Activated CD4-positive, alpha-beta T cell treated with anti-CD3 and anti-CD28 coated beads, Interleukin-2, amount 10 ng/mL, durations not matched to agents 7 days and 5 days (primary cell): Measurements from ENCODE around the gene SKOR2. TPM values are rescaled to one million over a fixed set of nuclear protein-coding genes. Genes with fewer than 3 reads are reported as not detected.

ENCODE experiments used
- CTCF ChIA-PET: fragments of 350-600 bp; sonication (Branson Sonifier 250); formaldehyde crosslinking; loops from one replicate; lab custom pipeline; 2021; ENCODE audit warnings: antibody characterized with exemption; lab: Charles Lee
- POLR2A ChIA-PET: fragments of 350-600 bp; sonication (Branson Sonifier 250); formaldehyde crosslinking; loops from one replicate; lab custom pipeline; 2021; ENCODE audit warnings: antibody characterized with exemption; lab: Charles Lee
- DNase-seq: peaks from one replicate; pipeline ENCODE4 v3.0.0-alpha.2; 2020
- H3K27ac Mint-ChIP-seq: one replicate; pipeline ENCODE4 v1.8.0; 2021; ENCODE audit warnings: mild to moderate bottlenecking, moderate library complexity, mixed read lengths
- H3K27me3 Mint-ChIP-seq: one replicate; pipeline ENCODE4 v1.8.0; 2021; ENCODE audit warnings: mixed read lengths
- H3K36me3 Mint-ChIP-seq: one replicate; pipeline ENCODE4 v1.8.0; 2021; ENCODE audit warnings: low read depth, mixed read lengths
- H3K4me1 Mint-ChIP-seq: one replicate; pipeline ENCODE4 v1.8.0; 2021; ENCODE audit warnings: mixed read lengths
- H3K4me3 Mint-ChIP-seq: one replicate; pipeline ENCODE4 v1.8.0; 2021; ENCODE audit warnings: mild to moderate bottlenecking, moderate library complexity, mixed read lengths
- H3K9me3 Mint-ChIP-seq: one replicate; pipeline ENCODE4 v1.8.0; 2021; ENCODE audit warnings: mixed read lengths
- total RNA-seq, 2 experiments: library from RNA; stranded (reverse); gene quantifications; one replicate each; pipeline ENCODE4 v1.2.3, GENCODE V29; 2021

The SKOR2 gene, protein sequence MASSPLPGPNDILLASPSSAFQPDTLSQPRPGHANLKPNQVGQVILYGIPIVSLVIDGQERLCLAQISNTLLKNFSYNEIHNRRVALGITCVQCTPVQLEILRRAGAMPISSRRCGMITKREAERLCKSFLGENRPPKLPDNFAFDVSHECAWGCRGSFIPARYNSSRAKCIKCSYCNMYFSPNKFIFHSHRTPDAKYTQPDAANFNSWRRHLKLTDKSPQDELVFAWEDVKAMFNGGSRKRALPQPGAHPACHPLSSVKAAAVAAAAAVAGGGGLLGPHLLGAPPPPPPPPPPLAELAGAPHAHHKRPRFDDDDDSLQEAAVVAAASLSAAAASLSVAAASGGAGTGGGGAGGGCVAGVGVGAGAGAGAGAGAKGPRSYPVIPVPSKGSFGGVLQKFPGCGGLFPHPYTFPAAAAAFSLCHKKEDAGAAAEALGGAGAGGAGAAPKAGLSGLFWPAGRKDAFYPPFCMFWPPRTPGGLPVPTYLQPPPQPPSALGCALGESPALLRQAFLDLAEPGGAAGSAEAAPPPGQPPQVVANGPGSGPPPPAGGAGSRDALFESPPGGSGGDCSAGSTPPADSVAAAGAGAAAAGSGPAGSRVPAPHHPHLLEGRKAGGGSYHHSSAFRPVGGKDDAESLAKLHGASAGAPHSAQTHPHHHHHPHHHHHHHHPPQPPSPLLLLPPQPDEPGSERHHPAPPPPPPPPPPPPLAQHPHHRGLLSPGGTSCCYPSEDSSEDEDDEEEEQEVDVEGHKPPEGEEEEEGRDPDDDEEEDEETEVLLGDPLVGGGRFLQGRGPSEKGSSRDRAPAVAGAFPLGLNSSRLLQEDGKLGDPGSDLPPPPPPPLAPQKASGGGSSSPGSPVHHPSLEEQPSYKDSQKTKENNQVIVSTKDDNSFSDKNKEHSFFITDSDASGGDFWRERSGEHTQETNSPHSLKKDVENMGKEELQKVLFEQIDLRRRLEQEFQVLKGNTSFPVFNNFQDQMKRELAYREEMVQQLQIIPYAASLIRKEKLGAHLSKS
- total RNA-seq = not detected

GRCh38 chr18:47251289-47252120, at the start of gene SKOR2:
Gene SKOR2, minus strand, starts transcription at chr18:47251660. Its CDS starts 2,477 bp downstream, at chr18:47249183.
- Mint-ChIP-seq H3K4me3 (no peak within 1 kb of the TSS), H3K27ac (peak within 1 kb of the TSS; percentile 50), H3K27me3 (peaks cover 73% of the 10 kb centered on the region), H3K9me3 (peaks cover 2% of the 10 kb centered on the region), H3K36me3 (peaks cover 8% of the 10 kb centered on the region), H3K4me1 (peaks cover 2% of the 10 kb centered on the region)
- POLR2A ChIA-PET = no interaction called here
- no peak for DNase-seq
- CTCF ChIA-PET = no interaction called here

- H3K4me3 Mint-ChIP-seq = no peak overlapping the region
These were observed 45.0 kb upstream of the SKOR2 start for GRCh38 chr18:47296462-47296861.

DNA sequence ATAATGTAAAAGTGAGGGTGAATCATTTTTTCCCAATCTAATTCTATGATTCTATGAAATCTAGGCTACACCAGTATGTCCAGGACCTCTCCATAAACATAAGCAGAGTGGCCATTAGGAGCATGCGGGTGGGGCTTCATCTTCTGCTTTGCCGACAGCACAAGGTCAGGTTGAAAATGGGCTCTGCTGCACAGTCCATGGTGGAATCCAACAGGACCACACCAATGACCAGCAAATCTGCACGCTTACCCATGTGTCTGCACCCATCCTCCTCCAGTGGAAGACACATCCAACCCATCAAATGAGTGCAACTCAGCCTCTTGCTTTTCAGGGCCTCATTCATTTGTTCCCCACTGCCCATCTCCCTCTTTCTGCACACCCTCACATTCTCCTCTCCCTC, 43.3 kb upstream of the SKOR2 start:
- DNase-seq = no peak
- no peak overlapping the region for H3K27ac Mint-ChIP-seq
- peaks cover 19% of the 10 kb centered on the region for H3K27me3 Mint-ChIP-seq
- ChIA-PET CTCF (no interaction called here), POLR2A (no interaction called here)
- H3K9me3 Mint-ChIP-seq = no peaks in the 10 kb centered on the region
- H3K4me3 Mint-ChIP-seq = no peak overlapping the region
- H3K36me3 Mint-ChIP-seq = no peaks in the 10 kb centered on the region
- H3K4me1 Mint-ChIP-seq = peaks cover 3% of the 10 kb centered on the region

More at GRCh38 chr18:47296462-47296861, 45.0 kb upstream of the SKOR2 start:
- Mint-ChIP-seq H3K27ac (no peak overlapping the region), H3K36me3 (no peaks in the 10 kb centered on the region), H3K4me1 (peaks cover 3% of the 10 kb centered on the region), H3K27me3 (peaks cover 13% of the 10 kb centered on the region), H3K9me3 (peaks cover 2% of the 10 kb centered on the region)
- ChIA-PET CTCF (no interaction called here), POLR2A (no interaction called here)
- DNase-seq = no peak

DNA sequence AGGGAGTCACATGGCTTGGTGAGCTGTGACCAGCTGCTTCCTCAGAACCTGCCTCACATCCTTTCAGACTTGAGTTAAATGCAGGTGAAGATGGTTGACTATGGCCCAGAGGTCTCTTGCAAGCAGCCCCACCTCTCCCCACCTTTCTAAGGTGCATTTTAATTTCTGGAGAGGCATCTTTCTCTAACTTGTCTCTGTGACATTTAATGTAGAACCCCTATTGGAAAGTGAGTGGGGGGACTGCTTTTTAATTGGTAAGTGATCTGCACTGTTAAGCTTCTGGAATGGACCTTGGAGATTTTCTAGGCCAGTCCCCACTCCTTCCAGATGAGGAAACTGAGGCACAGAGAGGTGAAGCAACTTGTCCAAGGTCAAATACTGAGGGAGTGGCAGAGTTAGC, 37.3 kb upstream of the SKOR2 start:
- Mint-ChIP-seq H3K4me1 (no peaks in the 10 kb centered on the region), H3K27me3 (peaks cover 7% of the 10 kb centered on the region), H3K9me3 (no peaks in the 10 kb centered on the region), H3K36me3 (no peaks in the 10 kb centered on the region), H3K4me3 (no peak overlapping the region), H3K27ac (no peak overlapping the region)
- ChIA-PET CTCF (no interaction called here), POLR2A (no interaction called here)
- no peak for DNase-seq

- Mint-ChIP-seq H3K9me3 (no peaks in the 10 kb centered on the region), H3K36me3 (no peaks in the 10 kb centered on the region), H3K27me3 (peaks cover 7% of the 10 kb centered on the region), H3K27ac (no peak overlapping the region), H3K4me1 (no peaks in the 10 kb centered on the region), H3K4me3 (no peak overlapping the region)
- ChIA-PET POLR2A (no interaction called here), CTCF (no interaction called here)
- no peak for DNase-seq
These were observed 36.6 kb upstream of the SKOR2 start for GRCh38 chr18:47287911-47288585.

- H3K9me3 Mint-ChIP-seq = no peaks in the 10 kb centered on the region
- no peak for DNase-seq
- CTCF ChIA-PET = no interaction called here
- POLR2A ChIA-PET = no interaction called here
- peaks cover 7% of the 10 kb centered on the region for H3K27me3 Mint-ChIP-seq
- no peaks in the 10 kb centered on the region for H3K36me3 Mint-ChIP-seq
- H3K4me3 Mint-ChIP-seq = no peak overlapping the region
- no peak overlapping the region for H3K27ac Mint-ChIP-seq
- H3K4me1 Mint-ChIP-seq = no peaks in the 10 kb centered on the region
These were observed 35.4 kb upstream of the SKOR2 start for GRCh38 chr18:47286776-47287410.

- no peak overlapping the region for H3K27ac Mint-ChIP-seq
- no peak for DNase-seq
- no peaks in the 10 kb centered on the region for H3K4me1 Mint-ChIP-seq
- H3K27me3 Mint-ChIP-seq = no peaks in the 10 kb centered on the region
- POLR2A ChIA-PET = no interaction called here
- CTCF ChIA-PET = no interaction called here
- no peaks in the 10 kb centered on the region for H3K36me3 Mint-ChIP-seq
- no peaks in the 10 kb centered on the region for H3K9me3 Mint-ChIP-seq
- H3K4me3 Mint-ChIP-seq = no peak overlapping the region
These were observed 34.0 kb upstream of the SKOR2 start for GRCh38 chr18:47285456-47285855.

DNA sequence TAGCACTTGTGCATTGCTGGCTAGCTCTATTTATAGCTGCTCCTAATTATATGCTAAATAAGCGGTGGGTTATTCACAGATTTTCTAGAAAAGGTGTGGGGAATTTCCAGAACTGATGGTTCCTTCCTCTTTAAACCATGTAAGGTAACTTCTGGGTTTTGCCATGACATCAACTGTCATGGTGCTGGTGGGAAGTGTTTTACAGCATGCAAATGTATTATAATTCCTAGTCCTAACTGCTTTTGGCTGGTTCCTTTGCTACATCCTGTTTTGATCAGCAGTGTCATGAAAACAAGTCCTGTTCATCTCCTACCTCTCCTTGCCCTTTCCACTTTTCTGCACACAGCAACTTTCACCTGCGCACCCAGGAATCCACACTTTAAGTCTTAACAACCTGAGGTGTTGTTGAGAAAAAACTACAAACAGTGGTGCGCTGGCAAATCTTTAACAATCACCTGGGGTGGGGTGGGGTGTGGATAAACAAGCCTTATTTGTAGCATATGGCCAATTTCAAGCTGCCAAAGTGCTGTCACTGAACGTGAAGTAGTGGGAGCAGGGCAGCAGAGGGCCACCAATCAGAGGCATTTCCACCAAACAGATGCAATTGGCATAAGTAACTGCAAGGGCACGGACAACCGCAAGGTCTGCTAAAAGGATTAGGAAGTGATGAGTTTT, 33.4 kb upstream of the SKOR2 start:
- Mint-ChIP-seq H3K27ac (no peak overlapping the region), H3K27me3 (no peaks in the 10 kb centered on the region), H3K36me3 (no peaks in the 10 kb centered on the region), H3K4me3 (no peak overlapping the region), H3K9me3 (no peaks in the 10 kb centered on the region), H3K4me1 (no peaks in the 10 kb centered on the region)
- DNase-seq = no peak
- POLR2A ChIA-PET = no interaction called here
- CTCF ChIA-PET = no interaction called here

- no peak overlapping the region for H3K27ac Mint-ChIP-seq
- H3K4me3 Mint-ChIP-seq = no peak overlapping the region
- POLR2A ChIA-PET = no interaction called here
- H3K9me3 Mint-ChIP-seq = no peaks in the 10 kb centered on the region
- no peaks in the 10 kb centered on the region for H3K27me3 Mint-ChIP-seq
- DNase-seq = no peak
- H3K36me3 Mint-ChIP-seq = no peaks in the 10 kb centered on the region
- H3K4me1 Mint-ChIP-seq = no peaks in the 10 kb centered on the region
- CTCF ChIA-PET = no interaction called here
These were observed 32.0 kb upstream of the SKOR2 start for GRCh38 chr18:47283476-47283875.

DNA sequence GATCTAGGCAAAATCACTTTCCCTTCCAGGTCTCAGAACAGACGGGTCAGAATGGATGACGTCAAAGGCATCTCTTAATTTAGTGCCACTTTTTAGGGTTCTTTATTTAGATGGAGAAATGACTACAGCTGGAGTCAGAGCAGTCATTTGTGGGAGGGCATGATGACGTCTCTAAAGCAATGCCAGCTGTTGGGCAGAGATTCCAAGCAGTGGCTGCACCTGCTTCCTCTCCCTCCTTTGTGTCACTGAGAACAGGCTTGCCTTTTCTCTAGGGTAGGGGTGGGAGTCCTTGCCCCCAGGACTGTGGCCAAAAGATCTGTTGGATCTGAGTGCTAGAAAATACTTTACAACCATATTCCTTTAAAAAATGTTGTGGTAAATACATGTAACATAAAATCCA, 28.7 kb upstream of the SKOR2 start:
- Mint-ChIP-seq H3K9me3 (no peaks in the 10 kb centered on the region), H3K4me3 (no peak overlapping the region), H3K27me3 (peaks cover 13% of the 10 kb centered on the region), H3K36me3 (no peaks in the 10 kb centered on the region), H3K4me1 (no peaks in the 10 kb centered on the region), H3K27ac (no peak overlapping the region)
- POLR2A ChIA-PET = no interaction called here
- no peak for DNase-seq
- CTCF ChIA-PET = interaction anchor here (0.6 to 0.7 kb wide), 2 partner anchors 273 to 463 kb away, joined by 3 to 4 read pairs; no protein-coding TSS in a partner anchor

- no peaks in the 10 kb centered on the region for H3K9me3 Mint-ChIP-seq
- POLR2A ChIA-PET = no interaction called here
- no peak overlapping the region for H3K27ac Mint-ChIP-seq
- H3K36me3 Mint-ChIP-seq = no peaks in the 10 kb centered on the region
- H3K27me3 Mint-ChIP-seq = peaks cover 22% of the 10 kb centered on the region
- no peak overlapping the region for H3K4me3 Mint-ChIP-seq
- DNase-seq = no peak
- H3K4me1 Mint-ChIP-seq = no peaks in the 10 kb centered on the region
- CTCF ChIA-PET = no interaction called here
These were observed 23.5 kb upstream of the SKOR2 start for GRCh38 chr18:47274961-47275360.
